ENCODE data around the gene DCLK1.

DCLK1 gene

DNA sequence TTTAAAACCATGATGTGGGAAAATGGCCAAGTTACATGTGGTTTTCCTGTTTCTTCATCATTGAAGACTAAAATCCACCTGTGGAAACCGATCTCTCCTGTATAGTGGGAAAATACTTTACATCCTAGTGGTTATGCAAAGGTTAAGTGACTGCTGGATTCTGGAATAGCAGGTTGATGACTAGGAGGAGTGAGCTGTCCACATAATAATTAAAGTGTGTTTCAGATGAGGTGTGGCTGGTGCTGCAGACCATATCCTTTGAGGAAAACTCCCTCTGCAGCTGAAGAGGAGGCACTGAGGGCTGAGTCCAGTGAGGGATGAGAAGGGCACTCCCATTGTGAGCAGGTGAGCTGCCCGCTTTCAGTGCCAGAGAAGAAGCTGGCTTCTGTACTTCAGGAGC lies 43.2 kb downstream of the DCLK1 start:
- no peak for DNase-seq (ENCODE audit: low read depth, low spot score)
- TF ChIP-seq, protein P1, sequence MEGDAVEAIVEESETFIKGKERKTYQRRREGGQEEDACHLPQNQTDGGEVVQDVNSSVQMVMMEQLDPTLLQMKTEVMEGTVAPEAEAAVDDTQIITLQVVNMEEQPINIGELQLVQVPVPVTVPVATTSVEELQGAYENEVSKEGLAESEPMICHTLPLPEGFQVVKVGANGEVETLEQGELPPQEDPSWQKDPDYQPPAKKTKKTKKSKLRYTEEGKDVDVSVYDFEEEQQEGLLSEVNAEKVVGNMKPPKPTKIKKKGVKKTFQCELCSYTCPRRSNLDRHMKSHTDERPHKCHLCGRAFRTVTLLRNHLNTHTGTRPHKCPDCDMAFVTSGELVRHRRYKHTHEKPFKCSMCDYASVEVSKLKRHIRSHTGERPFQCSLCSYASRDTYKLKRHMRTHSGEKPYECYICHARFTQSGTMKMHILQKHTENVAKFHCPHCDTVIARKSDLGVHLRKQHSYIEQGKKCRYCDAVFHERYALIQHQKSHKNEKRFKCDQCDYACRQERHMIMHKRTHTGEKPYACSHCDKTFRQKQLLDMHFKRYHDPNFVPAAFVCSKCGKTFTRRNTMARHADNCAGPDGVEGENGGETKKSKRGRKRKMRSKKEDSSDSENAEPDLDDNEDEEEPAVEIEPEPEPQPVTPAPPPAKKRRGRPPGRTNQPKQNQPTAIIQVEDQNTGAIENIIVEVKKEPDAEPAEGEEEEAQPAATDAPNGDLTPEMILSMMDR (IDR thresholded peaks at IDR 0.05; ENCODE audit: insufficient read depth, low read length, missing control alignments): no peak
- ChIA-PET POLR2A (no interaction called here), CTCF (no interaction called here)
- no peak overlapping the region for H3K4me3 ChIP-seq (ENCODE audit: low read depth, low read length)

DNA sequence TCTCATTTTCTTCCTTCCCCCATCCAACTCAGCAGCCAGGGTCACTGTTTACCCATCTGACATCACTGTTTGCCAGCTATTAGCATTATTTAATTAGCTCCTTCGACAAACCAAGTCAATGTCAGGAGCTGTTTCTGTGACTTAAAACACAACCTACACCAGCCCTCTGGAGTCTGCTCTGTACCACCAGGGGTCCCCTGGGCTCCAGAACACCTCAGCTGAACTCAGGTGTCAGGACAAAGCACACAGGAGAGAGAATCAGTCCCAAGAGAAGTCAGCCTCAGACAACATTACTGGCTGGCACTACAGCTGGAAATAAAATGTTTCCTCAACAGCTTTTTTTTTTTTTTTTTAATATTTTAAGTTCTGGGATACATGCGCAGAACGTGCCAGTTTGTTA lies 45.1 kb downstream of the DCLK1 start:
- CTCF ChIA-PET: no interaction called here
- TF ChIP-seq, protein P1 (IDR thresholded peaks at IDR 0.05; ENCODE audit: insufficient read depth, low read length, missing control alignments): no peak

GRCh38 chr13:36084131-36084530 lies 47.1 kb downstream of the DCLK1 start:
- ChIA-PET POLR2A (no interaction called here), CTCF (no interaction called here)
- TF ChIP-seq, protein P1 (IDR thresholded peaks at IDR 0.05; ENCODE audit: insufficient read depth, low read length, missing control alignments): no peak
- H3K4me3 ChIP-seq (ENCODE audit: low read depth, low read length): no peak overlapping the region
- no peak for DNase-seq (ENCODE audit: low read depth, low spot score)

More for the DNA sequence above, 45.1 kb downstream of the DCLK1 start:
- no peak for DNase-seq (ENCODE audit: low read depth, low spot score)
- no peak overlapping the region for H3K4me3 ChIP-seq (ENCODE audit: low read depth, low read length)
- POLR2A ChIA-PET: no interaction called here

- ChIA-PET POLR2A (no interaction called here), CTCF (no interaction called here)
- TF ChIP-seq, protein P1 (IDR thresholded peaks at IDR 0.05; ENCODE audit: insufficient read depth, low read length, missing control alignments): no peak
- H3K4me3 ChIP-seq (ENCODE audit: low read depth, low read length): no peak overlapping the region
- DNase-seq (ENCODE audit: low read depth, low spot score): no peak
Observed at GRCh38 chr13:36082806-36083205, 48.4 kb downstream of the DCLK1 start.

- CTCF ChIA-PET: no interaction called here
- no peak overlapping the region for H3K4me3 ChIP-seq (ENCODE audit: low read depth, low read length)
- TF ChIP-seq, protein P1 (IDR thresholded peaks at IDR 0.05; ENCODE audit: insufficient read depth, low read length, missing control alignments): no peak
- no peak for DNase-seq (ENCODE audit: low read depth, low spot score)
- POLR2A ChIA-PET: no interaction called here
Observed at GRCh38 chr13:36082396-36082795, 48.8 kb downstream of the DCLK1 start.

GRCh38 chr13:36076211-36076610 lies 55.0 kb downstream of the DCLK1 start:
- CTCF ChIA-PET: no interaction called here
- no peak for DNase-seq (ENCODE audit: low read depth, low spot score)
- TF ChIP-seq, protein P1 (IDR thresholded peaks at IDR 0.05; ENCODE audit: insufficient read depth, low read length, missing control alignments): no peak
- POLR2A ChIA-PET: no interaction called here
- no peak overlapping the region for H3K4me3 ChIP-seq (ENCODE audit: low read depth, low read length)
